ENCODE data around the gene IL1RAPL2. TPM values are rescaled to one million over a fixed set of nuclear protein-coding genes. Genes with fewer than 3 reads are reported as not detected.
A peak's percentile ranks its signal among the peaks of the same experiment; 100 is the strongest.

The IL1RAPL2 gene
- total RNA-seq, 1 experiment from 2014 or later, result 1.6 TPM

DNA sequence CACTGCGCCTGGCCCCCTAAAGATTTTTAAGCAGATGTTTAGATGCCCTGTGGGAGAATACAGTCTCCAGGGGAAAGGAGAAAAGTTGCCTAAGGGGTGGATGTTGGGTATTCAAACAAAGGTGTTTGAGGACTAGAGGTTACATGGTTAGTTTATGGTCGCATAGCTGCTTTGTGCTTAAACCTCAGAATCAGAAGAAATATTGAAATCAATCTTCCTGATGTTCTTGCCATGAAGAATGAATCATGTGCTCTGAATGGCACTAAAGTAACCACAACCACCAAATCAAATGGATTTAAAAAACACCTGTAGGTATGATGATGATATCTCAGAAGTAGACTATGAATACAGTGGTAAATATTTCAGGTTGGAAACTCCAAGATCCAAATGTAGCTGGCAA is 697.2 kb downstream of the IL1RAPL2 start:
- ChIA-PET CTCF (no interaction called here), POLR2A (ENCODE audit: unreplicated experiment) (interaction anchor here (0.6 kb wide), 2 partner anchors 74 to 644 kb away, joined by 3 to 5 read pairs; no protein-coding TSS in a partner anchor)
- BruUV-seq (replicated peaks), result no TSS peak
- intact Hi-C loops (cut with micrococcal nuclease; ENCODE audit: unreplicated experiment), result loop anchor here (1.0 kb wide), 1 partner anchor 438 kb away; no protein-coding TSS in a partner anchor
- H2AFZ ChIP-seq, result no peak overlapping the region
- H3K27me3 ChIP-seq (ENCODE audit: insufficient read depth, low read depth), result no peaks in the 10 kb centered on the region
- no peaks in the 10 kb centered on the region for H4K20me1 ChIP-seq (ENCODE audit: insufficient read depth)
- no peaks in the 10 kb centered on the region for H3K9me2 ChIP-seq (ENCODE audit: insufficient read depth)
- no peaks in the 10 kb centered on the region for H3K79me2 ChIP-seq (ENCODE audit: low read depth)
- no peaks in the 10 kb centered on the region for H3K9me3 ChIP-seq (ENCODE audit: insufficient read depth, low read depth)
- peaks cover 8% of the 10 kb centered on the region for H3K4me1 ChIP-seq (replicated peaks; ENCODE audit: insufficient read depth)
- H3K4me3 ChIP-seq, result no peak overlapping the region
- no peak overlapping the region for H3K27ac ChIP-seq
- H3F3A ChIP-seq (ENCODE audit: insufficient read depth, low read depth), result peaks cover 7% of the 10 kb centered on the region; the same call in 1 of the 2 replicates
- 0 out of 2 replicates have a peak overlapping the region, but pooled peaks have one; percentile 16 for H3K4me2 ChIP-seq
- TF ChIP-seq, protein P1, sequence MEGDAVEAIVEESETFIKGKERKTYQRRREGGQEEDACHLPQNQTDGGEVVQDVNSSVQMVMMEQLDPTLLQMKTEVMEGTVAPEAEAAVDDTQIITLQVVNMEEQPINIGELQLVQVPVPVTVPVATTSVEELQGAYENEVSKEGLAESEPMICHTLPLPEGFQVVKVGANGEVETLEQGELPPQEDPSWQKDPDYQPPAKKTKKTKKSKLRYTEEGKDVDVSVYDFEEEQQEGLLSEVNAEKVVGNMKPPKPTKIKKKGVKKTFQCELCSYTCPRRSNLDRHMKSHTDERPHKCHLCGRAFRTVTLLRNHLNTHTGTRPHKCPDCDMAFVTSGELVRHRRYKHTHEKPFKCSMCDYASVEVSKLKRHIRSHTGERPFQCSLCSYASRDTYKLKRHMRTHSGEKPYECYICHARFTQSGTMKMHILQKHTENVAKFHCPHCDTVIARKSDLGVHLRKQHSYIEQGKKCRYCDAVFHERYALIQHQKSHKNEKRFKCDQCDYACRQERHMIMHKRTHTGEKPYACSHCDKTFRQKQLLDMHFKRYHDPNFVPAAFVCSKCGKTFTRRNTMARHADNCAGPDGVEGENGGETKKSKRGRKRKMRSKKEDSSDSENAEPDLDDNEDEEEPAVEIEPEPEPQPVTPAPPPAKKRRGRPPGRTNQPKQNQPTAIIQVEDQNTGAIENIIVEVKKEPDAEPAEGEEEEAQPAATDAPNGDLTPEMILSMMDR (conservative IDR thresholded peaks at IDR 0.05), result no peak
- no peak for TF ChIP-seq EZH2 (IDR thresholded peaks at IDR 0.05; ENCODE audit: low read depth)
- no peaks in the 10 kb centered on the region for H3K36me3 ChIP-seq (ENCODE audit: low read depth)
- peak; percentile 31 to 88 for DNase-seq

GRCh38 chrX:105263801-105264200 is 697.8 kb downstream of the IL1RAPL2 start:
- no peaks in the 10 kb centered on the region for H3K9me2 ChIP-seq (ENCODE audit: insufficient read depth)
- H3K36me3 ChIP-seq (ENCODE audit: low read depth), result no peaks in the 10 kb centered on the region
- no peak overlapping the region for H3K27ac ChIP-seq
- no peaks in the 10 kb centered on the region for H3K79me2 ChIP-seq (ENCODE audit: low read depth)
- H3K27me3 ChIP-seq (ENCODE audit: insufficient read depth, low read depth), result no peaks in the 10 kb centered on the region
- H3K4me1 ChIP-seq (replicated peaks; ENCODE audit: insufficient read depth), result peaks cover 8% of the 10 kb centered on the region
- DNase-seq, result no peak
- no TSS peak for BruUV-seq (replicated peaks)
- intact Hi-C loops (cut with micrococcal nuclease; ENCODE audit: unreplicated experiment), result loop anchor here (1.0 kb wide), 1 partner anchor 438 kb away; no protein-coding TSS in a partner anchor
- TF ChIP-seq, protein P1 (conservative IDR thresholded peaks at IDR 0.05), result no peak
- no peak for TF ChIP-seq EZH2 (IDR thresholded peaks at IDR 0.05; ENCODE audit: low read depth)
- ChIA-PET POLR2A (ENCODE audit: unreplicated experiment) (interaction anchor here (0.6 to 0.8 kb wide), 2 partner anchors 11 to 74 kb away, joined by 5 to 6 read pairs; no protein-coding TSS in a partner anchor), CTCF (no interaction called here)
- H2AFZ ChIP-seq, result no peak overlapping the region
- no peaks in the 10 kb centered on the region for H3K9me3 ChIP-seq (ENCODE audit: insufficient read depth, low read depth)
- no peaks in the 10 kb centered on the region for H4K20me1 ChIP-seq (ENCODE audit: insufficient read depth)
- H3F3A ChIP-seq (ENCODE audit: insufficient read depth, low read depth), result peaks cover 7% of the 10 kb centered on the region; the same call in 1 of the 2 replicates
- H3K4me2 ChIP-seq, result no peak overlapping the region
- no peak overlapping the region for H3K4me3 ChIP-seq

DNA sequence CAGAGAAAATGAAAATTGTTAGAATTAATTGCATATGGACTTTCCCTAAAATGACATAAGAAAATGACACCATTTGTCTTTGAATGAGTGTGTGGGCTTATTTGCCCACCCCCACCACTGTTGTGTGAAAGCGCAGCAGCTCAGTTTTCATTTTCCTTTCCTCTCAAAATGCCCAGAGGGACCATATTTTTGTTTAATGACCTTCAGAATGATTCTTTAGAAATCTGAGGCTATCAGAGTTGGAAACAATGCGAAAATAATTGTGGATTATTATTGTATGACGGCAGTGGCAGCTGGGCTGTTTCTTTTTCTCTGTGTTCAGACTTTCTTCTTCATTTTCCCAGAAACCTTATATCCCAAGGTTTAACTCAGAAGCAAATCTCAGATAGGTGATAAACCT is 699.1 kb downstream of the IL1RAPL2 start:
- Histone ChIP-seq H3K4me3 (no peak overlapping the region), H2AFZ (no peak overlapping the region), H3K4me1 (replicated peaks; ENCODE audit: insufficient read depth) (peaks cover 8% of the 10 kb centered on the region), H3K36me3 (ENCODE audit: low read depth) (no peaks in the 10 kb centered on the region), H3K27me3 (ENCODE audit: insufficient read depth, low read depth) (no peaks in the 10 kb centered on the region), H3K27ac (no peak overlapping the region), H3K9me3 (ENCODE audit: insufficient read depth, low read depth) (no peaks in the 10 kb centered on the region), H4K20me1 (ENCODE audit: insufficient read depth) (no peaks in the 10 kb centered on the region), H3F3A (ENCODE audit: insufficient read depth, low read depth) (peaks cover 7% of the 10 kb centered on the region; the same call in 1 of the 2 replicates), H3K79me2 (ENCODE audit: low read depth) (no peaks in the 10 kb centered on the region), H3K9me2 (ENCODE audit: insufficient read depth) (no peaks in the 10 kb centered on the region), H3K4me2 (no peak overlapping the region)
- intact Hi-C loops (cut with micrococcal nuclease; ENCODE audit: unreplicated experiment), result no loop called here
- BruUV-seq (replicated peaks), result no TSS peak
- ChIA-PET CTCF (no interaction called here), POLR2A (ENCODE audit: unreplicated experiment) (no interaction called here)
- DNase-seq, result no peak
- TF ChIP-seq, protein P1 (conservative IDR thresholded peaks at IDR 0.05), result no peak
- TF ChIP-seq EZH2 (IDR thresholded peaks at IDR 0.05; ENCODE audit: low read depth), result no peak

All from PC-9 (cell line).